K562 (cell line): ENCODE data around the gene ZNF613. TPM values are rescaled to one million over a fixed set of nuclear protein-coding genes. Genes with fewer than 3 reads are reported as not detected.

Source experiments
- ASH1L ChIP-seq: fragments of 450-650 bp; IDR thresholded peaks from 2 replicates; pipeline ENCODE4 v1.6.1; 2018; ENCODE audit warnings: borderline replicate concordance, mild to moderate bottlenecking, low read depth; ENCODE audit not compliant: partially characterized antibody
- CC2D1A ChIP-seq: fragments of 450-650 bp; IDR thresholded peaks from 2 replicates; pipeline ENCODE4 v1.6.1; 2017; ENCODE audit warnings: mild to moderate bottlenecking
- CEBPG ChIP-seq, 3 experiments: fragments of 200-800 bp in 1 of 3; sonication (Bioruptor generic) in 1 of 3; sonication (generic) in 1 of 3; formaldehyde crosslinking in 1 of 3; IDR thresholded peaks in 2 of 3; conservative IDR thresholded peaks in 1 of 3; 2 replicates each; pipeline versions ENCODE4 v1.6.1 to v1.8.0; 2016 to 2022; ENCODE audit warnings: missing compliant biosample characterization in 2 of 3, missing genetic modification characterization in 2 of 3, mild to moderate bottlenecking in 1 of 3, missing genetic modification reagents in 1 of 3
- CHD2 ChIP-seq: IDR thresholded peaks from 2 replicates; pipeline ENCODE4 v1.6.1; 2011; ENCODE audit warnings: low read depth, low read length
- E2F8 ChIP-seq: fragments of 450-650 bp; IDR thresholded peaks from 2 replicates; pipeline ENCODE4 v1.7.1; 2018; ENCODE audit warnings: mild to moderate bottlenecking, low read depth; ENCODE audit not compliant: partially characterized antibody
- GABPB1 ChIP-seq: sonication (generic); formaldehyde crosslinking; IDR thresholded peaks from 2 replicates; pipeline ENCODE4 v1.8.0; 2022; ENCODE audit warnings: mild to moderate bottlenecking, missing genetic modification reagents
- KDM5B ChIP-seq: fragments of 200-600 bp; sonication (generic); IDR thresholded peaks from 2 replicates; pipeline ENCODE4 v1.6.1; 2012; ENCODE audit warnings: low read depth, mild to moderate bottlenecking, moderate library complexity, low read length, control low read depth, inconsistent platforms; ENCODE audit not compliant: insufficient replicate concordance
- MAFF ChIP-seq: IDR thresholded peaks from 2 replicates; pipeline ENCODE4 v1.6.1; 2012; ENCODE audit warnings: low read length, improper control_type of control experiment
- MCM7 ChIP-seq, 2 experiments: fragments of 450-650 bp; IDR thresholded peaks; 2 replicates each; pipeline ENCODE4 v1.6.1; 2016 to 2018
- MTF1 ChIP-seq: fragments of 250-450 bp; sonication (Bioruptor Pico); IDR thresholded peaks from 2 replicates; pipeline ENCODE4 v1.9.0; 2021; ENCODE audit warnings: moderate library complexity, mild to moderate bottlenecking, inconsistent platforms, borderline replicate concordance
- NUFIP1 ChIP-seq: fragments of 450-650 bp; IDR thresholded peaks from 2 replicates; pipeline ENCODE4 v1.6.1; 2018; ENCODE audit not compliant: partially characterized antibody
- PPARD ChIP-seq: fragments of 250-450 bp; sonication (Bioruptor Pico); IDR thresholded peaks from 2 replicates; pipeline ENCODE4 v1.8.0; 2022; ENCODE audit warnings: inconsistent platforms, mild to moderate bottlenecking, moderate library complexity
- STAG1 ChIP-seq: sonication (generic); formaldehyde crosslinking; IDR thresholded peaks from 2 replicates; pipeline ENCODE4 v1.5.0; 2020; ENCODE audit warnings: missing genetic modification reagents, borderline replicate concordance
- USF1 ChIP-seq: sonication (generic); formaldehyde crosslinking; IDR thresholded peaks from 2 replicates; pipeline ENCODE4 v1.9.0; 2022; ENCODE audit warnings: mild to moderate bottlenecking, missing genetic modification reagents
- VEZF1 ChIP-seq: fragments of 200-800 bp; sonication (Bioruptor generic); IDR thresholded peaks from 2 replicates; pipeline ENCODE4 v1.6.1; 2017; ENCODE audit warnings: missing genetic modification characterization, missing compliant biosample characterization
- ZBTB26 ChIP-seq: fragments of 450-650 bp; formaldehyde crosslinking; IDR thresholded peaks from 2 replicates; pipeline ENCODE4 v1.4.0; 2022; ENCODE audit warnings: missing genetic modification characterization
- ZC3H4 ChIP-seq: sonication (generic); formaldehyde crosslinking; IDR thresholded peaks from 2 replicates; pipeline ENCODE4 v1.9.0; 2021; ENCODE audit warnings: missing genetic modification reagents, borderline replicate concordance
- ZNF124 ChIP-seq: sonication (generic); formaldehyde crosslinking; IDR thresholded peaks from 2 replicates; pipeline ENCODE4 v1.8.1; 2022; ENCODE audit warnings: missing genetic modification reagents
- ZNF175 ChIP-seq: fragments of 200-800 bp; sonication (Bioruptor generic); IDR thresholded peaks from 2 replicates; pipeline ENCODE4 v1.6.1; 2016; ENCODE audit warnings: low read depth, mild to moderate bottlenecking, missing genetic modification characterization, missing compliant biosample characterization
- ZNF431 ChIP-seq: sonication (generic); formaldehyde crosslinking; IDR thresholded peaks from 2 replicates; pipeline ENCODE4 v1.8.0; 2022; ENCODE audit warnings: mild to moderate bottlenecking, missing genetic modification reagents
- ZNF57 ChIP-seq: fragments of 450-650 bp; formaldehyde crosslinking; IDR thresholded peaks from 2 replicates; pipeline ENCODE4 v1.4.0; 2020; ENCODE audit warnings: mild to moderate bottlenecking, moderate library complexity
- polyA plus RNA-seq, 8 experiments: library from polyadenylated mRNA; depleted of rRNA in 4 of 8; stranded (reverse) in 5 of 8; unstranded in 3 of 8; fragments of >200 nt; fragmentation: Nextera tagmentation in 2 of 8; fragmentation: Illumina TruSeq in 1 of 8; extraction: Ambion mirVana in 2 of 8; extraction: Trizol in 1 of 8; gene quantifications; 2 replicates each; pipeline versions ENCODE4 v1.2.1 to v1.2.3, GENCODE V29; 2011 to 2014; ENCODE audit warnings: inconsistent platforms in 1 of 8, missing spikeins in 1 of 8
- total RNA-seq, 7 experiments: library from RNA; depleted of rRNA in 6 of 7; stranded (reverse); fragments of >200 nt in 6 of 7; fragmentation: Illumina TruSeq in 2 of 7; extraction: Trizol in 2 of 7; gene quantifications; 2 replicates each; pipeline versions ENCODE4 v1.2.1 to v1.2.3, GENCODE V29; 2011 to 2021; ENCODE audit warnings: low replicate concordance in 1 of 7

The ZNF613 gene
- total and polyA plus RNA-seq, 9 of the 15 experiments (the other 6 are each of a cell fraction or from before 2014, with no cell fraction given): 2.1 to 4.5 (median 2.7) TPM

GRCh38 chr19:51926784-51927741 is at the start of gene ZNF613 (continued):
- TF ChIP-seq VEZF1 (CRISPR knock-in tag) (peak; percentile 51), USF1 (CRISPR knock-in tag) (no peak), ZBTB26 (CRISPR knock-in tag) (no peak), ASH1L (peak; percentile 6), ZNF57 (CRISPR knock-in tag) (no peak), ZC3H4 (CRISPR knock-in tag) (no peak), KDM5B (no peak), NUFIP1 (no peak), ZNF124 (CRISPR knock-in tag) (no peak), ZNF175 (CRISPR knock-in tag) (no peak), CHD2 (no peak; the same call in 1 of the 2 replicates), ZNF431 (CRISPR knock-in tag) (no peak), GABPB1 (peak; percentile 66; the same call in 1 of the 2 replicates), MTF1 (CRISPR knock-in tag) (no peak), E2F8 (peak; percentile 49), MCM7 (IDR thresholded peaks at IDR 0.05) (no peak), MAFF (no peak), CEBPG (CRISPR knock-in tag; IDR thresholded peaks at IDR 0.05) (no peak), CEBPG (tag; conservative IDR thresholded peaks at IDR 0.05 in 1 of 2, IDR thresholded peaks at IDR 0.05 in 1 of 2) (no peak), STAG1 (CRISPR knock-in tag) (no peak), CC2D1A (no peak; the same call in 1 of the 2 replicates), PPARD (CRISPR knock-in tag) (no peak)
